Stimulated activated CD4-positive, alpha-beta T cell treated with anti-CD3 and anti-CD28 coated beads, TNF-alpha, amount 100 ng/mL, for 4 hours (primary cell): ENCODE measurements around the gene PIK3IP1.

Experiments used
- DNase-seq, 3 experiments: peaks; one replicate each; pipeline ENCODE4 v3.0.0-alpha.2; 2020; ENCODE audit warnings: low read depth in 3 of 3

Gene PIK3IP1

DNA sequence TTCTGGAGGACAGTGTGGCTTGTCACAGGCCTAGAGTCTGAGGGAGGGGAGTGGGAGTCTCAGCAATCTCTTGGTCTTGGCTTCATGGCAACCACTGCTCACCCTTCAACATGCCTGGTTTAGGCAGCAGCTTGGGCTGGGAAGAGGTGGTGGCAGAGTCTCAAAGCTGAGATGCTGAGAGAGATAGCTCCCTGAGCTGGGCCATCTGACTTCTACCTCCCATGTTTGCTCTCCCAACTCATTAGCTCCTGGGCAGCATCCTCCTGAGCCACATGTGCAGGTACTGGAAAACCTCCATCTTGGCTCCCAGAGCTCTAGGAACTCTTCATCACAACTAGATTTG lies 13.0 kb downstream of the PIK3IP1 start:
- no peak for DNase-seq

DNA sequence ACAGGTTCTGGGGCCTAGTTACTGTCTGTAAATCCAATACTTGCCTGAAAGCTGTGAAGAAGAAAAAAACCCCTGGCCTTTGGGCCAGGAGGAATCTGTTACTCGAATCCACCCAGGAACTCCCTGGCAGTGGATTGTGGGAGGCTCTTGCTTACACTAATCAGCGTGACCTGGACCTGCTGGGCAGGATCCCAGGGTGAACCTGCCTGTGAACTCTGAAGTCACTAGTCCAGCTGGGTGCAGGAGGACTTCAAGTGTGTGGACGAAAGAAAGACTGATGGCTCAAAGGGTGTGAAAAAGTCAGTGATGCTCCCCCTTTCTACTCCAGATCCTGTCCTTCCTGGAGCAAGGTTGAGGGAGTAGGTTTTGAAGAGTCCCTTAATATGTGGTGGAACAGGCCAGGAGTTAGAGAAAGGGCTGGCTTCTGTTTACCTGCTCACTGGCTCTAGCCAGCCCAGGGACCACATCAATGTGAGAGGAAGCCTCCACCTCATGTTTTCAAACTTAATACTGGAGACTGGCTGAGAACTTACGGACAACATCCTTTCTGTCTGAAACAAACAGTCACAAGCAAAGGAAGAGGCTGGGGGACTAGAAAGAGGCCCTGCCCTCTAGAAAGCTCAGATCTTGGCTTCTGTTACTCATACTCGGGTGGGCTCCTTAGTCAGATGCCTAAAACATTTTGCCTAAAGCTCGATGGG lies 13.5 kb downstream of the PIK3IP1 start:
- no peak for DNase-seq

DNA sequence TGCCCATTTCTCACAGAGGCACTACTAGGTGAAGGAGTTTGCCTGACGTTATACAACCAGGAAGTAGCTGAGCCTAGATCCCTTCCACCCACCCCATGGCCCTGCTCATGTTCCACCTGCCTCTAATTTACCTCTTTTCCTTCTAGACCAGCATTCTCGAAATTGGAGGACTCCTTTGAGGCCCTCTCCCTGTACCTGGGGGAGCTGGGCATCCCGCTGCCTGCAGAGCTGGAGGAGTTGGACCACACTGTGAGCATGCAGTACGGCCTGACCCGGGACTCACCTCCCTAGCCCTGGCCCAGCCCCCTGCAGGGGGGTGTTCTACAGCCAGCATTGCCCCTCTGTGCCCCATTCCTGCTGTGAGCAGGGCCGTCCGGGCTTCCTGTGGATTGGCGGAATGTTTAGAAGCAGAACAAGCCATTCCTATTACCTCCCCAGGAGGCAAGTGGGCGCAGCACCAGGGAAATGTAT lies 14.1 kb downstream of the PIK3IP1 start:
- DNase-seq = no peak

DNA sequence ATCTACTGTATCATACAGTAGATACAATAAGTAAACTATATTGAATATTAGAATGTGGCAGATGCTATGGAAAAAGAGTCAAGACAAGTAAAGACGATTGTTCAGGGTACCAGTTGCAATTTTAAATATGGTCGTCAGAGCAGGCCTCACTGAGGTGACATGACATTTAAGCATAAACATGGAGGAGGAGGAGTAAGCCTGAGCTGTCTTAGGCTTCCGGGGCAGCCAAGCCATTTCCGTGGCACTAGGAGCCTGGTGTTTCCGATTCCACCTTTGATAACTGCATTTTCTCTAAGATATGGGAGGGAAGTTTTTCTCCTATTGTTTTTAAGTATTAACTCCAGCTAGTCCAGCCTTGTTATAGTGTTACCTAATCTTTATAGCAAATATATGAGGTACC lies 14.5 kb downstream of the PIK3IP1 start:
- DNase-seq = no peak

DNA sequence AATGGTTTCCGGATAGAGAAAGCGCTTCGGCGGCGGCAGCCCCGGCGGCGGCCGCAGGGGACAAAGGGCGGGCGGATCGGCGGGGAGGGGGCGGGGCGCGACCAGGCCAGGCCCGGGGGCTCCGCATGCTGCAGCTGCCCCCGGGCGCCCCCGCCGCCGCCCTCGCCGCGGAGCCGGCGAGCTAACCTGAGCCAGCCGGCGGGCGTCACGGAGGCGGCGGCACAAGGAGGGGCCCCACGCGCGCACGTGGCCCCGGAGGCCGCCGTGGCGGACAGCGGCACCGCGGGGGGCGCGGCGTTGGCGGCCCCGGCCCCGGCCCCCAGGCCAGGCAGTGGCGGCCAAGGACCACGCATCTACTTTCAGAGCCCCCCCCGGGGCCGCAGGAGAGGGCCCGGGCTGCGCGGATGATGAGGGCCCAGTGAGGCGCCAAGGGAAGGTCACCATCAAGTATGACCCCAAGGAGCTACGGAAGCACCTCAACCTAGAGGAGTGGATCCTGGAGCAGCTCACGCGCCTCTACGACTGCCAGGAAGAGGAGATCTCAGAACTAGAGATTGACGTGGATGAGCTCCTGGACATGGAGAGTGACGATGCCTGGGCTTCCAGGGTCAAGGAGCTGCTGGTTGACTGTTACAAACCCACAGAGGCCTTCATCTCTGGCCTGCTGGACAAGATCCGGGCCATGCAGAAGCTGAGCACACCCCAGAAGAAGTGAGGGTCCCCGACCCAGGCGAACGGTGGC lies 15.7 kb downstream of the PIK3IP1 start:
- DNase-seq = no peak

DNA sequence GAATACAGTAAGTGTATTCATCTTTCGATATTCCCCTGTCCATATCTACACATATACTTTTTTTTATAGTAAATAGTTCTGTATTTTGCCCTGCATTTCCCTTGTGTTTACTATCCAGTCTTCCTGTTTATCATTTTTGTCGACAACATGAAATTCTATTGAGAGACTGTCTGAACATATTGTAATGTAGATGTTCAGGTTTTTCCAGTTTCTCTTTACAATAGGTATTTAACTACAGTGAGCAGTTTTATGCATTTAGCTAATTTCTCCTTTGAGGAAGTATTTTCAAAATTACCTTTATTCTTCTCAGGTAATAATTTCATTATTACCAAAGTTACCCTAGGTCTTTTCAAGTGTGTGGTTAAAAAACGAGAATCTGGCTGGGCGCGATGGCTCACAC lies 16.7 kb downstream of the PIK3IP1 start:
- no peak for DNase-seq

DNA sequence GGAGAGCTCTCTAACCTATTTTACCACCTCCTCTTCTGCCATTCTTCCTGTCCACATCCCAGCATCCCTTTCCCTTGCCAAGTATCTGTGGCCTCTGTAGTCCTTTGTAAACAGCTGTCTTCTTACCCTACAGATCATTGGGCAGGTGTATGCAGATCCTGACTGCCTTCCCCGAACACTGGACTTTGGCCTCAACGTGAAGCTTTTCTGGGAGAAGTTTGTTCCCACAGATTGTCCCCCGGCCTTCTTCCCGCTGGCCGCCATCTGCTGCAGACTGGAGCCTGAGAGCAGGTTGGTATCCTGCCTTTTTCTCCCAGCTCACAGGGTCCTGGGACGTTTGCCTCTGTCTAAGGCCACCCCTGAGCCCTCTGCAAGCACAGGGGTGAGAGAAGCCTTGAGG lies 17.3 kb downstream of the PIK3IP1 start:
- DNase-seq = no peak

DNA sequence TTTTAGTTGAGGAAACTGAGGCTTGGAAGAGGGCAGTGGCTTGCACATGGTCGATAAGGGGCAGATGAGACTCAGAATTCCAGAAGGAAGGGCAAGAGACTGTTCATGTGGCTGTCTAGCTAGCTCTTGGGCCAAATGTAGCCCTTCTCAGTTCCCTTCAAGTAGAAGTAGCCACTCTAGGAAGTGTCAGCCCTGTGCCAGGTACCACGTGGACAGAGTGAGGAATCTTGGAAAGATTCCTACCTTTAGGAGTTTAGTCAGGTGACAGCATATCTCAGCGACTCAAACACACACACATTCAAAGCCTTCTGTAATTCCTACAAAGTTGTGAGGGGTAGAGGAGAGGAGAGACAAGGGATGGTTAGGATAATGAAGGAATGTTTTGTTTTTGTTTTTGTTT lies 18.3 kb downstream of the PIK3IP1 start:
- no peak for DNase-seq

DNA sequence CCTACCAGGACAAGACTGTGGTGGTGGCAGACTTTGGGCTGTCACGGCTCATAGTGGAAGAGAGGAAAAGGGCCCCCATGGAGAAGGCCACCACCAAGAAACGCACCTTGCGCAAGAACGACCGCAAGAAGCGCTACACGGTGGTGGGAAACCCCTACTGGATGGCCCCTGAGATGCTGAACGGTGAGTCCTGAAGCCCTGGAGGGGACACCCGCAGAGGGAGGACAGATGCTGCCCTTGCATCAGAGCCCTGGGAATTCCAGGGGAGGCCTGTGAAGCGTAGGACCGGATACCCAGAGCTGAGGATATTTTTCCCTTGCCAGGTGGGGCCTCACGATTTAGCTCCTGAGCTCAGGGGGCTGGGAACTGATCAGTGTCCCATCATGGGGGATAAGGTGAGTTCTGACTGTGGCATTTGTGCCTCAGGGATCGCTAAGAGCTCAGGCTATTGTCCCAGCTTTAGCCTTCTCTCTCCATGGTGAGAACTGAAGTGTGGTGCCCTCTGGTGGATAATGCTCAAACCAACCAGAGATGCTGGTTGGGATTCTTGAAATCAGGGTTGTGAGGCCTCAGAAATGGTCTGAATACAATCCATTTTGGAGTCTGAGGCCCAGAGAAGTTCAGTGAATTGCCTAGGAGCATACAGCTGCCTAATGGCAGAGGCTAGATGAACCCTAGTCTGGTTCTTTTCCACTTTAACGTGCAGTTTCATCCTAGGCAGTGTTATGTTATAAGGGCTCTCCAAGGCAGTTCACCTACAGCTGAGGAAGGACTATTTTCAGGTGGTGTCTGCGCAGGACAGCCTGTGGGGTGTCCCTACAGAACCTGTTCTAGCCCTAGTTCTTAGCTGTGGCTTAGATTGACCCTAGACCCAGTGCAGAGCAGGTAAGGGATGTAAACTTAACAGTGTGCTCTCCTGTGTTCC lies 19.5 kb downstream of the PIK3IP1 start:
- no peak for DNase-seq

DNA sequence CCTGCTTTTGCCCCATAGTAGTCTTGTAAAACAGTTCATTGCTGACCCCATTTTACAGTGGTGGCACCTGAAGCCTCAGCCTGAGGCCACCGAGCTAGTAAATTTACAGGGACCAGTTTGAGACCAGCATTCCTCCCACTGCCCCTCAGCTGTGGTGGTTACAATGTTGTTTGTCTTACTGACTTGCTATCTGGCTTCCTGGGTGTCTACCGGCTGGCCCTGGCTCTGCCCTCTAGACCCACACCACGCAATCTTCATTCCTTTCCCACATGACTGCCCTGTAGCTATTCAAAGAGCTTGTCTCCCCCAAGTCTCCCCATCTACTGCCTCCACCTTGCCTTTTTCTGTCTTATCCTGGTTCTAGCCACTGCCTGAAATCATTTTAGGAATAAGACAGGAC lies 20.8 kb downstream of the PIK3IP1 start:
- no peak for DNase-seq

DNA sequence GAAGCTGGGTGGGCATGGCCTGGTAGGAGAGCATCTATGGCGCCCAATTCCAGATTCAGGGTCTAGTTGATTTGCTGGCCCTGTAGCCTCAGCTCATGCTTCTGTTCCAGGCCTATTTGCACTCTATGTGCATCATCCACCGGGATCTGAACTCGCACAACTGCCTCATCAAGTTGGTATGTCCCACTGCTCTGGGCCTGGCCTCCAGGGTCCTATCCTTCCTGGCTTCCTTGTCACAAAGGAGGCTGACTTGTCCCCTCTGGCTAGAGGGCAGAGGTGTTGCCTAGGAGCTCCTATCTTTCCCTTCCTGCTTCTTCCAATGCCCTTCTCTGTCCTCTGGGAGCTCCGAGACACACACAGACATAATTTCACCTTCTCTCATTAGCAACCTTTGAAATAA lies 21.3 kb downstream of the PIK3IP1 start:
- DNase-seq = no peak

DNA sequence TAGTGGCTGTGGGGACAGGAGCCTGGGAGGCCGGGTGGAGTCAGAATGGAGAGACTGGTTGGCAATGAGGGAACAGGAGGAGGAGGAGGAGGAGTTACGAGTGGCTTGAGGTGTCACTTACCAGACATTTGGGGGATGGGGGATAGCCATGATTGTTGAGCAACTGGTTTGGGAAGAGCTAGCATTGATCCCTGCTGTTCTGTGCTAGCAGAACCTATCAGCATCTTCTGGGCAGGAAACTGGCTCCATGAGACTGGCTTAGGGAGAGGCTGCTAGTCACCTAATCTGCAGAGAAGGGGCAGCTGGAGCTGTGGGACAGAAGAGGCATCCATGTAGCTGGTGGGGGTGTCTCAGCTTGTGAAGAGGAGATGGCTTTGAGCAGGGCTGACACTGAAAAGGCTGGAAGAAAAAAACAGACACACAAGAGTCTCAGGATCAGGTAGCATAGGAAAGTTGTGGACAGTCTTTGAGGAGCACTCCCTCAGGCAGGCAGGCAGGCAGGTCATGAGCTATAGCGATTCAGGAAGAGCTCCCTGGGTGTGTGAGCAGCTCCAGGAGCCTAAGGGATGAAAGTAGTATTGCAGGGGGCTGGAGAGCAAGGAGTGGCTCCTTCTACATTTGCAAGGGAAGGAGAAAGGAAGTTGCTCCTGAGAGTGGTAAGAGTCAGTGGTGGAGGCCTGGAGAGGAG lies 22.3 kb downstream of the PIK3IP1 start:
- no peak for DNase-seq

DNA sequence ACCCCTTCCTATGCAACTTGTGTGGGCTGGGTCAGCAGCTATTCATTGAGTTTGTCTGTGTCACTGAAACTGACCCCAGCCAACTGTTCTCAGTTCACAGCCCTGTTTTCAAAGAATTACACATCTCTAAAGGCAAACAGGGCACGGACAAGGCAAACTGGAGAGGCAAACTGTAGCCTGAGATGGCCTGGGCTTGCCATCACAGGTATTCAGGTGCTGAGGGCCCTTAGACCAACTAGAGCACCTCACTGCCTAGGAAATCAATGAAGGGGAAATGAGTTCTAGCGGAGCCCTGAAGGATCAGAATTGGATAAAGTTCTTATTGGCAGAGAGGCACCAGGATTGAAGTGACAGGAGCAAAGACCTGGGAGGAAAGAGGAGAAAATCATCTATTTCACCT lies 24.0 kb downstream of the PIK3IP1 start:
- DNase-seq = no peak

DNA sequence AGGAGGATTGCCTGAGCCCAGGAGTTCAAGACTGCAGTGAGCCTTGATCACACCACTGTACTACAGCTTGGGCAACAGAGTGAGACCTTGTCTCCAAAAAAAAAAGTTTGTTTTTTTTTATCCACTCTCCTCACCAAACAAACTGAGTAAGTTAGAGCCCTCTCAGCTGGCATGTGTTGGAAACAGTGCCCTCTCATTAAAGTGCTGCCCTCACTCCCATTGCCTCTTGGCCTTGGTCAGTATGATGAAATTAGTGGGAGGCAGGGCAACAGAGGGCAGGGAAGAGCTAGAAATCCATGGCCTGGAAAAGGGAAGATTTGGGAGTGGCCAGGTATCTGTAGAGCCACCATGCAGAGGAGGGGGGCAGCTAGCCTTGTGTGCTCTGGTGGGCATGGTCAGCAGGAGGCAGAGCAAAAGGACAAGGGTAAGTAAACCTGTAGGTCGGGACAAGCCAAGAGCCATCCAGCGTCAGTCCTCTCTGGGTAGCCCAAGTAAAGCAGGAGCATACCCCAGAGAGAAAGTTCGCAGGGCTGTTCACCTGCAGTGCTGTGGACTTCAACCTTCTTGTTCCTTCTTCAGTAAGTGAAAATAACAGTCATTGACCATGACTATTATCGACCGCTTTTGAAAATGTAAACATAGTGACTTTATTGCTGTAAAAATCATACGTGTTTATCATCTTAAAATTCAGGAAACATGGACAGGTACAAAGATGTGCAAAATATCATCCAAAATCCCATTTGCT lies 28.2 kb downstream of the PIK3IP1 start:
- DNase-seq = no peak

DNA sequence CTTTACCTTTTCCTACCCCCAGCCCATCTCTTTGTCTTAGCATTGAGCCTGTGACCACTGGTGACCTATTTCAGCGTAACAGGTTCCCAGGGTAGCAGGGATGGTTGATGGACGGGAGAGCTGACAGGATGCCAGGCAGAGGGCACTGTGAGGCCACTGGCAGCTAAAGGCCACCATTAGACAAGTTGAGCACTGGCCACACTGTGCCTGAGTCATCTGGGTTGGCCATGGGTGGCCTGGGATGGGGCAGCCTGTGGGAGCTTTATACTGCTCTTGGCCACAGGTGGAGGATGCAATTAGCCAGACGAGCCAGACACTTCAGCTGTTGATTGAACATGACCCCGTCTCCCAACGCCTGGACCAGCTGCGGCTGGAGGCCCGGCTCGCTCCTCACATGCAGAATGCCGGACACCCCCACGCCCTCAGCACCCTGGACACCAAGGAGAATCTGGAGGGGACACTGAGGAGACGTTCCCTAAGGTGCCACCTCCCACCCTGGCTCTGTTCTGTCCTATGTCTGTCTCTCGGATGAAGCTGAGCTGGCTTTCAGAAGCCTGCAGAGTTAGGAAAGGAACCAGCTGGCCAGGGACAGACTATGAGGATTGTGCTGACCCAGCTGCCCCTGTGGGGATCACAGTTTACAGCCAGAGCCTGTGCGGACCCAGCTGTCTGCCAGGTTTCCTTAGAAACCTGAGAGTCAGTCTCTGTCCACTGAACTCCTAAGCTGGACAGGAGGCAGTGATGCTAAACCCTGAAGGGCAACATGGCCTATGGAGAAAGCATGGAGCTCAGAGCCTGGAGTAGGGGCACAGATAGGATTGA lies 29.8 kb downstream of the PIK3IP1 start:
- no peak for DNase-seq

DNA sequence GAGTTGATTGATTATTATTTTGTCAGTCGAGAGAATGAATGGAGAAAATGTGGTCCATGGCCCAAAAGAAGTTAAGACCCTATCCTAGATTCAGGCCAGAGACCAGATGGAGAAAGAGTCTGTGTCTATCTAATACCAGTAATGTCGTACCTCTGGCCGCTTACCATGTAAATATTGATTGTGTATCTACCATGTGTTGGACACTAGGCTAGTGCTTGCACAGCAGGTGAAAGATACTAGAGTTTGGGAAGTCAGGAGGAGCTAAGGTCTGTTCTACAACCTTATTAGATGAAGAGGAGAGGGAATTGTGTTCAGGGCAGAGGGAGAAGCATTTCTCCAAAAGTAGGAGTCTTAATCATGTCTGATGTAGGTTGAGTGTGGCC lies 31.8 kb downstream of the PIK3IP1 start:
- no peak for DNase-seq

DNA sequence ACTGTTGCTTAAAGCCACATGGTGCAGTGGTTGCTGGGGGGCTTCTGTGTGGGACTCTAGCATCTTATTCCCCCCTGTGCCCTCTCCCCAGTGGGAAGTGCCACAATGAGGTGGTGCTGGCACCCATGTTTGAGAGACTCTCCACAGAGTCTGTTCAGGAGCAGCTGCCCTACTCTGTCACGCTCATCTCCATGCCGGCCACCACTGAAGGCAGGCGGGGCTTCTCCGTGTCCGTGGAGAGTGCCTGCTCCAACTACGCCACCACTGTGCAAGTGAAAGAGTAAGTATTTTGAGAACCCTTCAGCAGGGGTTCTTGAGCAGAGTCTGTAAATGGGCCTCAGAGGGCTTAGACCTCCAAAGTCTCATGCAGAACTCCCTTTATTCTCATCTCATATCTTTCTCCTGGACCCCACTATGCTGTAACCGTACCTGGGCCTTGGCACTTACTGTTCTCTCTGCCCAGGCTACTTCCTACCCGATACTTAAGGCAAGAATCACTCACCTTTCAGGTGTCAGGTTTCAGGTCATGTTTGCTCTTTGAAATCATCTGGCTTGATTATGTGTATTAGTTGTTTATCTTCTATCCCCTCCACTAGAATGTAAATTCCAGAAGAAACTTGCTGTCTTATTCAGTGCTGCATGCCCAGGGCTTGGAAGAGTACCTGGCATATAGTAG lies 32.4 kb downstream of the PIK3IP1 start:
- DNase-seq = no peak

DNA sequence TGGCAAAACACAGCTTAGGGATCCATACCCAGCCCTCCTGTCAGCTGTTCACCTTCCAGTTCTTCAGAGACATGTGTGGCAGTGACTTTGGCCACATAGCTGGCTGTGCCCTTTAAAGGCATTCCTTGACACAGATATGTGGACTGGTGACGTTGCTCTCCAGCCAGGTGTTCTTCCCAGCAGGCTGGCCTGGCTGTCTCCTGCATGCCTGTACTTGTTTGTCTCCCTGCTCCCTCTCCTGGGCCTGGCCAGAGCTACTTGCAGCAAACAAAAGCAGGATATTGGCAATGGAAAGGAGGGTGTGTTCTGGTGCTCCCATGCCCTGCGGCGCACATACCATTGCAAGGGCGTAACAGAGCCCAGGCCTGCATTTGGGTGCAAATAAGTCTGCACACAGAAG lies 38.3 kb downstream of the PIK3IP1 start:
- no peak for DNase-seq

DNA sequence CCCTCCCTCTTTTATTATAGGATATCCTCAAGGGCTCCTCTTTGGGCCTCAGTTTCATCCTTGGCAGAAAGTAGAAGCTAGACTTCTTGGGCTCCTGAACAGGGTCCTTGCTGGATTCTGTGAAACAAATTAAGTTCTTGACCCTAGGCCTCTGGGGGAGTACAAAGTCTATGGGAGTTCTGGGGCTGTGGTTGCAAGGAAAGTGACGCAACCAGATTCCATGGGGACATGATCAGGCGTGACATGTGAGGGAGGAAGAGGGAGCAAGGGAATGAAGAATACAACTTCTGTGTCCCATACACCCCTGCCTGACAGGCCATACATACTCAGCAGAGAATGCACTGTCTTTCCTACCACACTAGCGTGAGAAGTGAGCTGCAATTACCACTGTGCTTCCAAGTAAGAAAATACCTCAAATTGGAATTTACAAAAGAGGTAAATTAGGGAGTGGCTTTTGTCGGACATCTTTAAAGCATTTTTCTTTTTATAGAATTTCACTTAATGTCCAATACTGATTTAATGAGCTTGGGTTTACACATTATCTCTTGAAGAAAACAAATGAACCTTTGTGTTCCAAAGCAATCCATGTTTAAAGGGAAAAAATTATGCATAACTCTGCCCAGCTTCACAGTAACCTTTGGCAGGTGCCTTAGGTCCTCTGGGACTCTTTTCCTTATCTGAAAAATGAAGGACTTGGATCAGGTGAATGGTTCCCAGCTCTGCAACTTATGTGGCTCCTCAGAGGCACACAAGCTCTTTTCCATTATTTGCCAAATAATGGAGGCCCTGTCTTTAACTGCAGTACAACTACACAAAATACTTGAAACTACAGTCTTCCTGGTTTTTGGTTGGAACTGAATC lies 41.3 kb downstream of the PIK3IP1 start:
- no peak for DNase-seq
